Measurements from ENCODE around the gene GRXCR2.
"Not testable (repeated sequence)": the region's sequence is repeated elsewhere in the genome, so short reads cannot be mapped to it uniquely, and the experiment has no call there.

The GRXCR2 gene

GRCh38 chr5:145872914-145873313 is at the start of gene GRXCR2:
GRXCR2 (minus strand) TSS chr5:145873014; CDS start chr5:145872968, 46 bp downstream.
- DNase-seq, result no peak

GRCh38 chr5:145922059-145922458 is 49.2 kb upstream of the GRXCR2 start:
- DNase-seq, result no peak

- DNase-seq, result no peak
Measured at GRCh38 chr5:145921211-145921610, 48.4 kb upstream of the GRXCR2 start.

GRCh38 chr5:145920542-145921210 is 47.9 kb upstream of the GRXCR2 start:
- no peak for DNase-seq

- DNase-seq, result no peak
Measured at GRCh38 chr5:145919413-145919812, 46.6 kb upstream of the GRXCR2 start.

GRCh38 chr5:145918397-145918796 is 45.6 kb upstream of the GRXCR2 start:
- no peak for DNase-seq

GRCh38 chr5:145917288-145917687 is 44.5 kb upstream of the GRXCR2 start:
- no peak for DNase-seq

- DNase-seq, result no peak
Measured at GRCh38 chr5:145915970-145916638, 43.3 kb upstream of the GRXCR2 start.

- DNase-seq, result no peak
Measured at GRCh38 chr5:145913701-145914100, 40.9 kb upstream of the GRXCR2 start.

- no peak for DNase-seq
Measured at GRCh38 chr5:145912594-145912993, 39.8 kb upstream of the GRXCR2 start.

- no peak for DNase-seq
Measured at GRCh38 chr5:145912019-145912418, 39.2 kb upstream of the GRXCR2 start.

GRCh38 chr5:145911164-145911563 is 38.4 kb upstream of the GRXCR2 start:
- DNase-seq, result no peak

GRCh38 chr5:145908206-145908960 is 35.6 kb upstream of the GRXCR2 start:
- DNase-seq, result peak in 1 of 2 experiments; percentile 35

- no peak for DNase-seq
Measured at GRCh38 chr5:145906401-145906800, 33.6 kb upstream of the GRXCR2 start.

GRCh38 chr5:145904743-145905142 is 31.9 kb upstream of the GRXCR2 start:
- no peak for DNase-seq

GRCh38 chr5:145903867-145904266 is 31.1 kb upstream of the GRXCR2 start:
- DNase-seq, result no peak

- no peak for DNase-seq
Measured at GRCh38 chr5:145903113-145903512, 30.3 kb upstream of the GRXCR2 start.

GRCh38 chr5:145902421-145902820 is 29.6 kb upstream of the GRXCR2 start:
- no peak for DNase-seq

GRCh38 chr5:145898171-145898570 is 25.4 kb upstream of the GRXCR2 start:
- no peak for DNase-seq

- not testable (repeated sequence) for DNase-seq
Measured at GRCh38 chr5:145891378-145891777, 18.6 kb upstream of the GRXCR2 start.

- DNase-seq, result no peak
Measured at GRCh38 chr5:145889611-145890010, 16.8 kb upstream of the GRXCR2 start.

- DNase-seq, result peak in 1 of 2 experiments; percentile 66
Measured at GRCh38 chr5:145887976-145888574, 15.3 kb upstream of the GRXCR2 start.

- no peak for DNase-seq
Measured at GRCh38 chr5:145887217-145887616, 14.4 kb upstream of the GRXCR2 start.
